Measurements from ENCODE around the gene ZNF880.
A peak's percentile ranks its signal among the peaks of the same experiment; 100 is the strongest.

ZNF880 gene

DNA sequence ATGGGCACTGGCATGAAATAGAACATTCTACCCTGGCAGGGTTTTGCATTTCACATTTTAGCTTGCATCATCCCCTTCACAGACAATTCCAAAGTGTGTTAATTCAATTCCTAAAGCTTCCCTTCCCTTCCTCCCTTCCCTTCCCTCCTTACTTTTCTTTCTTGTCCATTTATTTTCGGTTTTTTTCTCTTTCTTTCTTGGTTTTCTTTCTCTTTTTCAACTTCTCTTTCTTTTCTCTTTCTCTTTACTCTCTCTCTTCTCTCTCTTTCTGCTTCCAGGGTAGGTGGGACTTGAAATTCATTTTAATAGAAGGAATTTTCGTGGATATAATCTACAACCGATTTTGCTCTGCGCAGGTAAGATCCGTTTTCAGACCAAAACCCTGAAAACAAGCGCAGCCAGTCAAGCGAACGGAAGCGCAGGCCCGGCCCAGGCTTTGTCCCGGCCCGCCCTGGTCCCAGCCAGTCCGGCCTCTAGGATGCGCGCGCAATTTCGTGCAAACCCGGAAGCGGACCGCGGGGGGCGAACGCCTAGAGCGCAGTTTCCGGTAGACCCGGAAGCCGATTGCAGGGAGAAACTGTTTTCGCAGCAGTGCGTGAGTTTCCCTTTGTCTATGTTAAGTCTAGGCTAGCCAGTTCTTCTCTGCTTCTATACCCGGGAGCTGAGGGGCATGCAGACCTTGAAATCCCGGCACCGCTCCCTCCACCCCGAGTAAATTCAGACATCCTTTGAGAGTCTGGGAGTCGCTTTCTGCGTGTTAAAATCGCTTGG, 27.8 kb downstream of the ZNF880 start, which contains the start of gene ZNF528:
ZNF528 (plus strand) TSS at position 540 of the 771 bp plus-strand sequence. CDS start 4,165 bp downstream, outside the sequence.
- Histone ChIP-seq H3K4me2 (ENCODE audit: low read length) (peak within 1 kb of the TSS; percentile 66), H3K36me3 (ENCODE audit: control insufficient read depth, low read length) (no peaks in the 10 kb centered on the region), H3K27ac (ENCODE audit: low read depth, low read length) (peak within 1 kb of the TSS; percentile 37)

DNA sequence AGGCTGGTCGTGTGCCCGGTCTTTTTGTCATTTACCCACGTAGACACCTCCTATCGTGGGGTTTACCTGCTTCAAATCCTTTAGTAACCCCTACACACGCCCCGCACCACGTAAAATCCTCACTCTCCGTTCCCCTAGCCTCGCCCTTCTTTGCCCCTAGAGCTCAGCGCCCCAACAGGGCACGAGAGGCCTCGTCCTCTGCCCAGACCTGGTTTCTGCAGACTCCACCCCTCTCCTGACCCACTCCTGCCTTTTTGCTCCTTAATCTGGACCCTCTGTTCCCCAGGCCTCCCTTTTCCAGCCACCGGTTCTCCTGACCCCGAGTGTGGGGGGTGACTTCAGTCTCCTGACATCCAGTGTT, 28.3 kb downstream of the ZNF880 start:
- Histone ChIP-seq H3K36me3 (ENCODE audit: control insufficient read depth, low read length) (no peaks in the 10 kb centered on the region), H3K4me1 (ENCODE audit: control insufficient read depth, low read length) (peaks cover 10% of the 10 kb centered on the region), H3K79me2 (ENCODE audit: control insufficient read depth, low read length) (no peaks in the 10 kb centered on the region), H3K27ac (ENCODE audit: low read depth, low read length) (peak overlapping the region; percentile 37; the same call in 1 of the 2 replicates), H3K4me2 (ENCODE audit: low read length) (peak overlapping the region; percentile 66), H3K9me3 (ENCODE audit: control insufficient read depth, insufficient read depth, low read length) (peaks cover 27% of the 10 kb centered on the region; the same call in 1 of the 2 replicates), H3K9me2 (replicated peaks; ENCODE audit: control insufficient read depth, low read length) (no peaks in the 10 kb centered on the region), H3K4me3 (ENCODE audit: low read length) (peak overlapping the region; percentile 74), H4K20me1 (ENCODE audit: control insufficient read depth, insufficient read depth, low read depth, low read length) (no peaks in the 10 kb centered on the region), H3F3A (ENCODE audit: control insufficient read depth, insufficient read depth) (no peaks in the 10 kb centered on the region), H3K27me3 (ENCODE audit: control insufficient read depth, low read length) (no peaks in the 10 kb centered on the region)
- TF ChIP-seq EZH2phosphoT487 (IDR thresholded peaks at IDR 0.05; ENCODE audit: borderline replicate concordance, low read length): no peak
- TF ChIP-seq, protein P1, sequence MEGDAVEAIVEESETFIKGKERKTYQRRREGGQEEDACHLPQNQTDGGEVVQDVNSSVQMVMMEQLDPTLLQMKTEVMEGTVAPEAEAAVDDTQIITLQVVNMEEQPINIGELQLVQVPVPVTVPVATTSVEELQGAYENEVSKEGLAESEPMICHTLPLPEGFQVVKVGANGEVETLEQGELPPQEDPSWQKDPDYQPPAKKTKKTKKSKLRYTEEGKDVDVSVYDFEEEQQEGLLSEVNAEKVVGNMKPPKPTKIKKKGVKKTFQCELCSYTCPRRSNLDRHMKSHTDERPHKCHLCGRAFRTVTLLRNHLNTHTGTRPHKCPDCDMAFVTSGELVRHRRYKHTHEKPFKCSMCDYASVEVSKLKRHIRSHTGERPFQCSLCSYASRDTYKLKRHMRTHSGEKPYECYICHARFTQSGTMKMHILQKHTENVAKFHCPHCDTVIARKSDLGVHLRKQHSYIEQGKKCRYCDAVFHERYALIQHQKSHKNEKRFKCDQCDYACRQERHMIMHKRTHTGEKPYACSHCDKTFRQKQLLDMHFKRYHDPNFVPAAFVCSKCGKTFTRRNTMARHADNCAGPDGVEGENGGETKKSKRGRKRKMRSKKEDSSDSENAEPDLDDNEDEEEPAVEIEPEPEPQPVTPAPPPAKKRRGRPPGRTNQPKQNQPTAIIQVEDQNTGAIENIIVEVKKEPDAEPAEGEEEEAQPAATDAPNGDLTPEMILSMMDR (IDR thresholded peaks at IDR 0.05; ENCODE audit: low read depth, low read length, poor library complexity, severe bottlenecking): no peak

More for the DNA sequence above, 27.8 kb downstream of the ZNF880 start, which contains the start of gene ZNF528:
- peaks cover 27% of the 10 kb centered on the region; the same call in 1 of the 2 replicates for H3K9me3 ChIP-seq (ENCODE audit: control insufficient read depth, insufficient read depth, low read length)
- H3K4me3 ChIP-seq (ENCODE audit: low read length): peak within 1 kb of the TSS; percentile 74
- no peaks in the 10 kb centered on the region for H3K9me2 ChIP-seq (replicated peaks; ENCODE audit: control insufficient read depth, low read length)
- H3F3A ChIP-seq (ENCODE audit: control insufficient read depth, insufficient read depth): no peaks in the 10 kb centered on the region
- peaks cover 10% of the 10 kb centered on the region for H3K4me1 ChIP-seq (ENCODE audit: control insufficient read depth, low read length)
- H3K79me2 ChIP-seq (ENCODE audit: control insufficient read depth, low read length): no peaks in the 10 kb centered on the region
- H3K27me3 ChIP-seq (ENCODE audit: control insufficient read depth, low read length): no peaks in the 10 kb centered on the region
- no peaks in the 10 kb centered on the region for H4K20me1 ChIP-seq (ENCODE audit: control insufficient read depth, insufficient read depth, low read depth, low read length)
- TF ChIP-seq, protein P1 (IDR thresholded peaks at IDR 0.05; ENCODE audit: low read depth, low read length, poor library complexity, severe bottlenecking): no peak
- TF ChIP-seq EZH2phosphoT487 (IDR thresholded peaks at IDR 0.05; ENCODE audit: borderline replicate concordance, low read length): no peak

DNA sequence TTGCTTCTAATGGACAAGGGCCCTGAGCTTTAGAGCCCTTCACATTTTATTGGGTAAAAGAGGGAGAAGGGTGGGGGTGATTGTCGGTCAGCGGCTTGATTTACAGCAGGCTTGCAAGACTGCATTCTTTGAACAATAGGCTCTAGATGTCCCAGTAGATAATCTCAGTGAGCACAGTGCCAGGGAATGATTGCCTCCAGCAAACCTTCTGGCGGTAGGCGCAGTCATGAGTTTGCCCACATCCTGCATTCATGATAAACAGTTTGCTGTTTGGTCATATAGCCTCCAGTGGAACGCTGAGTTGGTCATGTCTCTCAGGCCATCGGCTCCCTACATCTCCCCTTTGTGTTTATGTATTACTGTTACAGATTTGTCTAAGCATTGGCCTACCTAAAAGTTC, 40.6 kb downstream of the ZNF880 start:
- Histone ChIP-seq H3K36me3 (ENCODE audit: control insufficient read depth, low read length) (no peaks in the 10 kb centered on the region), H3K27me3 (ENCODE audit: control insufficient read depth, low read length) (no peaks in the 10 kb centered on the region), H3K79me2 (ENCODE audit: control insufficient read depth, low read length) (no peaks in the 10 kb centered on the region), H3K9me3 (ENCODE audit: control insufficient read depth, insufficient read depth, low read length) (peaks cover 14% of the 10 kb centered on the region; the same call in 1 of the 2 replicates), H3K27ac (ENCODE audit: low read depth, low read length) (no peak overlapping the region), H3F3A (ENCODE audit: control insufficient read depth, insufficient read depth) (no peaks in the 10 kb centered on the region), H3K4me2 (ENCODE audit: low read length) (no peak overlapping the region), H3K9me2 (replicated peaks; ENCODE audit: control insufficient read depth, low read length) (no peaks in the 10 kb centered on the region), H3K4me1 (ENCODE audit: control insufficient read depth, low read length) (no peaks in the 10 kb centered on the region), H3K4me3 (ENCODE audit: low read length) (no peak overlapping the region), H4K20me1 (ENCODE audit: control insufficient read depth, insufficient read depth, low read depth, low read length) (no peaks in the 10 kb centered on the region)
- TF ChIP-seq, protein P1 (IDR thresholded peaks at IDR 0.05; ENCODE audit: low read depth, low read length, poor library complexity, severe bottlenecking): no peak
- TF ChIP-seq EZH2phosphoT487 (IDR thresholded peaks at IDR 0.05; ENCODE audit: borderline replicate concordance, low read length): no peak

All from DOHH2 (cell line).